NCI-H510A (cell line): ENCODE data around the gene FIG4.
"Not testable (repeated sequence)": the region's sequence is repeated elsewhere in the genome, so short reads cannot be mapped to it uniquely, and the experiment has no call there.

Experiments used
- DNase-seq: peaks from one replicate; lab custom pipeline; 2025; lab: John Stamatoyannopoulos, UW

The FIG4 gene

GRCh38 chr6:109702791-109703190 lies 11.7 kb downstream of the FIG4 start:
- DNase-seq = no peak

DNA sequence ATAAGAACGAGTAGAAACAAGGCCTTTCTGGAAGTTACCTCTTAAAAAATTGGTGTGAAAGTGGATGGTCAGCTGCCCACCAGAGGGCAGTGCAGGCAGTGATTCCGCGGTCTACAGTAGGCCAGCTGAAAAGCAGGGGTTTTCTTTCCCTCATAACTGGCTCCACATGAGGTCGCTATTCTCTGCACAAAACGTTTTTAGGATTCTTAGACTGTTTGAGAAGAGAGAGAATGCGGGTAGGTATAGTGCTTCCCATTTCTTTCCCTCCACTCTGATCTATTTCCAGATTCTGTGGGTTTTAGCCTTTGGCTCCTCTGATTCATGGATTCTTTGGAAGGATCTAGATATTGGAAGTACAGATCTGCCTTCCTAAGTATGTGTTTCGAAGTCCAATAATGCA lies 14.2 kb downstream of the FIG4 start:
- peak; percentile 15 for DNase-seq

DNA sequence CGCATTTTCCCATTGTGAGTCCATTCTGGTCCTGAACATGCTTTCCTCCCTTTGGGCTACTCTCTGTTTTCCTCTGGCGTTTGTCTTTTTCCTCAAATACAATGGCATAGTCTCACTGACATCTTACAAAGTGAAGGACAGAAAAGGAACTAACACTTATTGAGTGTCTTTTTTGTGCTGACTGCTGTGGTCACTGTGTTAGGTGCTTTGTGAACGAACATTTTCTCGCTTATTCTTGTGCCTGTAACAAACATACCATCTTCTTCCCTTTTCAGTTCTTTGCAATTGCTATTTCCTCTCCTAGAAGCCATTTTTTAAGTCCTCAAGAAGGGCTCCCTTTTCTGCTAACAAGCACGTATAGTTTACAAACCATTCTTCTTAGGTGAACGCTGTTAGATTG lies 15.4 kb downstream of the FIG4 start:
- DNase-seq = no peak

DNA sequence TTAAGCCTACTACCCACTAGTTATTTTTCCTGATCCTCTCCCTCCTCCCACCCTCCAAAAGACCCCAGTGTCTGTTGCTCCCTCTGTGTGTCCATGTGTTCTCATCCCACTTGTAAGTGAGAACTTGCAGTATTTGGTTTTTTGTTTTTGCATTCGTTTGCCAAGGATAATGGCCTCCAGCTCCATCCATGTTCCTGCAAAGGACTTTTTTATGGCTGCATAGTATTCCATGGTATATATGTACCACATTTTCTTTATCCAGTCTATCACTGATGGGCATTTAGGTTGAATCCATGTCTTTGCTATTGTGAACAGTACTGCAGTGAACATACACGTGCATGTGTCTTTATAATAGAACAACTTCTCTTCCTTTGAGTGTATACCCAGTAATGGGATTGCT lies 17.0 kb downstream of the FIG4 start:
- DNase-seq = not testable (repeated sequence)

- no peak for DNase-seq
Observed at GRCh38 chr6:109713097-109713496, 22.0 kb downstream of the FIG4 start.

DNA sequence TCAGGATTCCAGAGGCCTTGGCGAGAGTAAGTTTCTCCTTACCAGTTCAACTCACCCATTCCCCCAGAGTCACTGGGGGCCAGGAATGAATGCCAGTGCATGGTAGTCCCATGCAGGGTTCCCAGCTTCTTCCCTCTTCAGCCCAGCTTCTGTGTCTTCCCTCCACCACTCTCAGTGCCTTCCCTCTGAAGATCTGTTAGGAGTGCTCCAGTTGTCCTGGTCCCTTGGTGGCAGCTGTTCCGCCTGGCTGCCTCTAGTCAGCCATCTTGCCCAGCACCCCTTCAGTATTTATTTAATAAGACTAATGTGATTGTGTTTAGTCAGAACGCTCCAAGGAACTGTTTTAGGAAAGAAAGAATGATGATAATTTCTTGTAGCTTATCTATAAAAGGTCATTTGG lies 23.1 kb downstream of the FIG4 start:
- no peak for DNase-seq

- DNase-seq = no peak
Observed at GRCh38 chr6:109714611-109715010, 23.5 kb downstream of the FIG4 start.

DNA sequence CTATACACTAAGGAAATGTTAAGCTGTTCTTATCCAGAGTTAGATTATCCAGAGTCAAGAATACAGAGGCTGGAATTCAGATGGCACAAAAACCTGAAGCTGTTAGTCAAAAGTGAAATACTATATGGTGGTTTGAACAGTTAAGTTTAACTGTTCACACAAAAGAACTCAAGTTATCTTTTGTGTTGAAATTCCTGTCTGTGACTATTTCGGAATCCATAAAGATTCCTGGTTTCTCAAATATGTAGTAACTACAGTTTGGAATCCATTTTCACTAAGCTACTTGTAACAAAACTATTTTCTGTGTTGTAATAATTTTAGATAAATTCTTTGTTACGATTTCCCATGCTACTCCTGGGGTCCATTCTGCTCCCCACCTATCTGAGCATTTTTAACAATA lies 24.5 kb downstream of the FIG4 start:
- DNase-seq = no peak

DNA sequence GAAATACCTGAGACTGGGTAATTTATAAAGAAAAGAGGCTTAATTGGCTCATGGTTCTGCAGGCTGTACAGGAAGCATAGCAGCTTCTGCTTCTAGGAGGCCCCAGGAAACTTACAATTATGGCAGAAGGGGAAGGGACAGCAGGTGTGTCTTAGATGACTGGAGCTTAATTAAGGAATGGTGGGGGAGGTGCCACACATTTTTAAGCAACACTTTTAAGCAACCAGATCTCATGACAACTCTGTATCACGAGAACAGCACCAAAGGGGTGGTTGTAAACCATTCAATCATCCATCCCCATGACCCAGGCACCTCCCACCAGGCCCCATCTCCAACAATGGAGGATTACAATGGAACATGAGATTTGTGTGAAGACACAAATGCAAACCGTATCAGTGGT lies 26.9 kb downstream of the FIG4 start:
- no peak for DNase-seq

GRCh38 chr6:109718991-109719390 lies 27.9 kb downstream of the FIG4 start:
- DNase-seq = no peak

DNA sequence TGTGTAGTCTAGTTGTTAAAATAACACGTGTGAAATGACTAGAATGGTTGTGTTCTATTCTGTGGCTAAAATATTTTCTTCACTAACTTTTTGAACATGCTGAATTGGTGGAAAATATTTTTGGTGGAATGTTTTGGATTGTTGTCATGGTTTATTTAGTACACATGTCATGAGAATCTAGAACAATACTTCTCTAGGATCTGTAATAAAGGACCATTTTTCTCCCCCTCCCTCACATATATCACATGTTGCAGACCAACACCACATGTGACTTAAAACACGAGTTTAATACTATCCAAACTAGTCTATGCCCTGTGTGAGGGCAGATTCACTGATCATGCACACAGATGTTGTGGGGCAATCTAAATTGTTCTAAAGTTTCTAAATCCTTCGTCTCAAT lies 29.2 kb downstream of the FIG4 start:
- no peak for DNase-seq

- DNase-seq = no peak
Observed at GRCh38 chr6:109722011-109722410, 30.9 kb downstream of the FIG4 start.

GRCh38 chr6:109722564-109723254 lies 31.6 kb downstream of the FIG4 start:
- DNase-seq = no peak

DNA sequence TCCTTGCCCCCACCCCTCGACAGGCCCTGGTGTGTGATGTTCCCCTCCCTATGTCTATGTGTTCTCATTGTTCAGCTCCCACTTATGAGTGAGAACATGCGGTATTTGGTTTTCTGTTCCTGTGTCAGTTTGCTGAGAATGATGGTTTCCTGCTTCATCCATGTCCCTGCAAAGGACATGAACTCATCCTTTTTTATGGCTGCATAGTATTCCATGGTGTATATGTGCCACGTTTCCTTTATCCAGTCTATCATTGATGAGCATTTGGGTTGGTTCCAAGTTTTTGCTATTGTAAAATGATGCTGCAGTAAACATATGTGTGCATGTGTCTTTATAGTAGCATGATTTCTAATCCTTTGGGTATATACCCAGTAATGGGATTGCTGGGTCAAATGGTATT lies 34.2 kb downstream of the FIG4 start:
- DNase-seq = not testable (repeated sequence)

- no peak for DNase-seq
Observed at GRCh38 chr6:109736273-109737025, 45.4 kb downstream of the FIG4 start.

- DNase-seq = no peak
Observed at GRCh38 chr6:109738255-109738654, 47.2 kb downstream of the FIG4 start.

DNA sequence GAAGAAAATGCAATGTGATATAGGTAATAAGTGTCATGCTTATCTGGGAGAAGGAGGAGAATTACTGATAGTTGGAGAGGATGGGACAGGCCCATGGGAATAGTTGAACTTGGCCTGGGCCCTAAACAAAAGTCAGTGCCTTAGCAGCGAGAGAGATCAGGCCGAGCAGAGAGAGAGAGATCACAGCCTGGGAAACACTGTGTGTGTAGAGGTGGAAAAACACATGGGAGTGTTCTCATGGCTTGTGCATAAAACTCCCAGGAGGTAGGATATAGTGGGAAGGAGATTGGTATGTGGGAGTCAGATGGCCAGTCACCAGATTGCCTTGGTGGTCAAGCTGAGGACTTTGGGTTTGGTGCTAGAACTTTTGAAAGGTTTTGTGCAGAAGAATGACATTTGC lies 47.6 kb downstream of the FIG4 start:
- DNase-seq = no peak

GRCh38 chr6:109739686-109740085 lies 48.6 kb downstream of the FIG4 start:
- DNase-seq = no peak

- no peak for DNase-seq
Observed at GRCh38 chr6:109740787-109741186, 49.7 kb downstream of the FIG4 start.

DNA sequence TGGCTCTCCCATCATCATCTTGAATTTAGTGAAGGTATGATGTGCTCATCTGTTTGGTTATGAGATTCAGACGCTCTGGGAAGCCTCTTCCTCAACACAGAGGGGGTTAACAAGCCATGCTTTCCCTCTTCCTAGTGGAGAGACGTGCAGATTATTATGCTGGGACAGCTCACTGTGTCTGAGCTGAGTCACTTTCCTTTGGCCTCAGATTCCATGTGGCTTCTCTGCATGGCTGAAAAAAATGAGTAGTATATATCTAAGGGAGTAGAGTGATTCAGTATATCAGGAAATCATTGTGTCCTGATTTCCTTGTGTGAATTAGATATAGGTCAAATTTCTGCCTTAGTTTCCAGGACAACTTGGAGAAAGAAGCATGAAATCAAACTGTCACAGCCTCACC lies 52.6 kb downstream of the FIG4 start:
- no peak for DNase-seq

GRCh38 chr6:109744779-109745178 lies 53.7 kb downstream of the FIG4 start:
- not testable (repeated sequence) for DNase-seq

DNA sequence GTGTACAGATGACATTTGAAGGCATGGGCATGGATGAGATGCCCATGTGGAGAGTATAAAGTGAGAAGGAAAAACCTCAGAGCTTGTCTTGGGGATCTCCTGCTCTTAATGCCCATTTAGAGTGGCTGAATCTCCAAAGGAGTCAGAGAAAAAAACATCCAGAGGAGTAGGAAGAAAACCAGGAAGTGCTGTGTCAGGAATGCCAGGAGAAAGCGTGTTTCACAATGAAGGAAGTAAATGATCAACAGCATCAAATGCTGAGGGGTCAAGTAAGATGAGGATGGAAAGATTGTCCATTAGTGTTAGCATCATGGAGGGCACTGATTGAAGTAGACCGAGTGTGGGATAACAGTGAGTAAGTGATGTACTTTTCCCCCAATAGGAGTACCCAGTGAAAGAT lies 56.1 kb downstream of the FIG4 start:
- DNase-seq = no peak

DNA sequence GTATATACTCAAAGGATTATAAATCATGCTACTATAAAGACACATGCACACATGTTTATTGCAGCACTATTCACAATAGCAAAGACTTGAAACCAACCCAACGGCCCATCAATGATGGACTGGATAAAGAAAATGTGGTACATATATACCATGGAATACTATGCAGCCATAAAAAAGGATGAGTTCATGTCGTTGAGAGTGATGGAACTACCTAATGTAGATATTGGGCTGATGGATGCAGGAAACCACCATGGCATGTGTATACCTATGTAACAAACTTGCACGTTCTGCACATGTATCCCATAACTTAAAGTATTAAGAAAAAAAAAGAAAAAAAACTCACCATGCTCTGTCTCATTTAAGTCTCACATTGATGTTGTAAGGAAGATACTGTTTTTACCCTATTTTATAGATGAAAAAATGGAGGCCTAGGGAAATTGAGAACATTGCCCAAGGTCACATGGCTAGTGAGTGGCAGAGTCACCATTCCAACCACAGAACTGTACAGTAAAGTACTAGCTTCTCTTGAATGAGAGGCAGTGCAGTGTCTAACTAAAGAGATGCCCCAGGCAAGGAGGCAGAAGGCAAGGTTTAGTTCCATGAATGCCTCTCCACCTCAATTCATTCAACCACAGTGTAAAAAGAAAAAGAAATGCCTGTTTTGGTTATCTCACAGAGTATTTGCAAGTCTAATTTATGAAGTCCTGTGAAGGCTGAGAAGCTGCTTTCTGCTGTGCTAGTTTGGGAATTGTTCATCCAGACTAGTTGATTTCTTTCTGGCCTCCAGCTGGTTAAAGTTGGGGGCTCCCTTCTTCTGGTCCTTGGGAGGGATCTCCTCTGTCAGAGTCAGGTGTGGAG lies 68.2 kb downstream of the FIG4 start:
- DNase-seq = no peak
